Stimulated activated CD8-positive, alpha-beta memory T cell treated with anti-CD3 and anti-CD28 coated beads, Interleukin-15, amount 100 ng/mL, for 1 hour (primary cell): ENCODE data around the gene FKRP.

Experiments used
- DNase-seq: peaks from one replicate; pipeline ENCODE4 v3.0.0-alpha.2; 2020; ENCODE audit warnings: low read depth

Gene FKRP

DNA sequence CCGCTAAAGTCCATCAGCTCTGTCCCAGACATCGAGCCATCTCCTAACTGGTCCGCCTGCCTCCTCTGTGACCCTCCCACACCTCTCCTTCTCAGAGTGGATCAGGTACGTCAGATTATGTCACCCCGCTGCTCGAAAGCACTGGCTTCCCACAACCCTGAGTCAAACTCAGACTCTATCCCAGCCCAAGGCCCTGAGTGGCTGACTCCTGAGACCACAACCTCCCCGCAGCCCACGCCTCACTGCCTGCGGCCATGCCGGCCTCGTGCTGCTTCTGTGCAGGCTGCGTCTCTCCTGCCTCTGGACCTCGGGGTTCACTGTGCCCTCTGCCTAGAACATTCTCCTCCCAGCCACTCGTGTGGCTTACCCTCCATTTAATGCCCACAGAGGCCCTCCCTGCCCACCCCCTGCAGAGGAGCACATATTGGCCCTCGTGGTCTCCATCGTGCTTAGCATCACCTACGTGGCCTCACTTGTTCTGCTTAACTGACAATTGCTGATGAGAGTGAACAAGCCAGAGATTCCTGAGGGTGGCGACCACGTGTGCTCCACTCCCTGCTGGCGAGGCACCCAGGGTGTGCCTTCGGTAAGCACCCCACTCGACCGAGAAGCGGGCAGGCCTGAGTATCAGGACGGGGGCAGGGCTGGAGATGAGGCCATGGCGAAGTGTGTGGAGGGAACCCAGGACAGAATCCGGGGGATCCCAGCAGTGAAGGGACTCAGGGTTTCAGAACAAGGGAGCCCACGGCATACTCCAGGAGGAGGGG, 13.5 kb upstream of the FKRP start:
- DNase-seq, result no peak

DNA sequence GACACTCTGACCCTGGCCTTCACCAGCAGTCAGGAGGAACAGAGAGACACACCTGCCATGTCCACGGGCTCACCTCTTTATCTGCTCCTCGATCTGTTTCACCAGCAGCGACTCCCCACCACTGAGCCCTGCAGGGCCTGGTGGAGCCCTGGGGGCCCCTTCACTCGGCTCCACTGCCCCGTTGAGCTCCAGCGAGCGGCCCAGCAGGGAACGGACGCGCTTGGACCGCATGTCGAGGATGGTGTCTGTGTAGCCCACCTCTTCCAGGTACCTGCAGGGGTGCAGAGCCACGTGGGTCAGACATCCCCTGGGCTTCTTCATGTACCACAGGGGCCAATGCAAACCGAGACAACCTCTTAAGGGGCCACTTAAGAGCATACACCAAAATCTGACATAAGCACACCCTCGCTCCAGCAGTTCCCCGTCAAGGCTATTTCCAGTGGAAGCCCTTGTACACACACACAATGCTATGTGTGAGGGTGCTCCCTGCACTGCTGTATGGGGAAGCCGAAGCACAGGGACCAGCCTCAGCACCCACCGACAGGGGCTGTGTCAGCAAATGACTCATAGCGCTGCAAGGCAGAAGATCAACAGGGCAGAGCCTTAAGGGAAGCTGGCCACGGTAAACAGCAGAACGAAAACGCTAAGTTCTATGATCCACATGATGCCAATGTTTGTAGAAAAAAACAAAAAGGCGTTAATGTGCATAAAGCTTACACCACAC, 12.7 kb upstream of the FKRP start:
- no peak for DNase-seq

DNA sequence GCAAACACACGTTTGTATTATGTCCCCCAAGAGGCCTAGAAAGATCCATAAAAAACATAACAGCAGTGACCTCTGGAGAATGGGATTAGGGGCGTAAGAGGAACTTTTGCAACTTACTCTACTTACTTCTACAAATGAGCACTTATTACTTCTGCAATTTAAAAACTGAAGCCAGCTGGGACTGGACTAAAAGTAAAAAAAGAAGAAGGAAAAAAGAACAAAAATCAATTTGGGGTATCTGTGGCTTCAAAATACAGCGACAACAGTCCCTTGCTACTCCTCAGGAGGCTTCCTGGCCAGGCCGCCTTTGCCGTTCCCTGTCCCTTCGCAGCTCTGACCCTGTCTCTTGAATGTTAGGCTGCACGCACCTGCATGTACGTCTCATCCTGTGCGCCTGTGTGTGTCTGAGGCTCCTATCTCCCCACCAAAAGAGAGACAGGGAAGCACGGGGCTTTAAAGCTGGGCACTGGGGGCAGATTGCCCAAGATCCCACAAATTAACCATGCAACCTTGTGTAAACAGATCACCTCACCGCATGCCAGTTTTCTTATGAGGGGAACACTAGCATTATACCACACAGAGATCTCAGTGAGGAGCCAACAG, 12.1 kb upstream of the FKRP start:
- no peak for DNase-seq

DNA sequence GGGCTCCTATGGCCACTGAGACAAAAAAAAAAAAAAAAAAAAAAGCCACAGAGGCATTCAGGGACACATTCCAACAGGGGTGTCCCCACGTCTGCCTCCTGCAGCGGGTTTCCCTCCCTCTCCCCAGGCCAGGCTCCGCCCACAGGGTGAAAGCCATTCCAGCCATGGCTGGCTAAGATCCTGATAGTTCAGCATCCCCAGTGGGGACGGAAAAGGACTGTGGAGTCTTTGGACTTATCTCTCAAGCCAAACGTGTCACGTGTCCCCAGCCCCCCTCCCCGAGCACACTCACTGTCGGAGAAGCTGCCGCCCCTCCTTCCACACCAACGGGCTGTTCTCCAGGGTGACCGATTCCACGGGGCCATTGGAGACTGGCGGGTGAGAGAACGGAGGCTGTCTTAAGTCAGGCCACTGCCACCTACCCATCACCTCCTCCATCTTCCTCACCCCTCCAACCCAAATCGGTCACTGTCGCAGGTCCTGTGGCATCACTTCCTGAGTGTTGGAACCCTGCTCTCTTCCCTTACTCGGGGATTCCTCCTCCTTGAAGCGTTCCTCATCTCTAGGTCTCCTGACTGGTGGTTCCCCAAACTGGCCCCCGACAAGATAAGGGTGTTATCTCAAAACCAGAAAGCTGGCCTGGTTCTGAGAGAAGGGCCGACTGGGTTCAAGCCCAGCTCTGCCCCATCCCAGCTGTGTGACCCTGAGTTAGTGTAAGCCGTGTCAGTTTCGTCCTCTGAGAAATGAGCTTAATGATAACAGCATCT, 9.1 kb upstream of the FKRP start:
- no peak for DNase-seq

DNA sequence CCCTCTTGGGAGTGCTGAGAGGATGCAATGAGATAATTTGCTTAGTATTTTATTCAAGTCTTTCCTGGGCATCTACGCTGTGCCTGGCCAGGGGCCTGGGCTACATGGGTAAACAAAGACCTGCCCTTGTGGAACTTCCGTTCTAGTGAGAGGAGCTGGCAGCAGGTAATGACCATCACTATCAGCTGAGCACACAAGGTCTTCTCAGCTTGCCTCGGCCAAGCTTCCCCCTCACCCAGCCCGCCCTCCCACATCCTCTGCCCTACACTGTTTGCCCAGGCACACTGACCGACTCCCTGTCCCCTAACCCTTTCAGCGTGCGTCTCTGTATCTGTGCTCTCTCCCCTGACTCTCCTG, 8.6 kb upstream of the FKRP start:
- DNase-seq, result no peak

DNA sequence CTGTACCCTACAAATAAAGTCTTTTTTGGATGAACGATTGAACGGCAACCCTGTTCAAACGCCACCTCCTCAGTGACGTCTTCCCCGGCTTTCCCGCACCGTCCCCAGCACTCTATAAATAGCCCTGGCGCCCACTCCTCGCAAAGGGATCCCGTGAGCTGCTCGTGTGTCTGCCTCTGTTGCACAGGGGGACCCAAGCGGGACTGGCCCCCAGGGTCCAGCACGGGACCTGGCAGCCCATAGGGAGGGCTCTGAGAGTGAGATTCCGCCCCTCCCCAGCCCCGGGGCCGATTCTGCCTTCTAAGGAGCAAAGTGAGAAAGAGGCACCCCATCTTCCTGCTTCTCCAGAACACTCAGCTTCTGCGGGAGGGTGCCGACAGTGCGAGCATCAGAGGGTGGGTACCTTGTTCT, 8.1 kb upstream of the FKRP start:
- DNase-seq, result no peak

DNA sequence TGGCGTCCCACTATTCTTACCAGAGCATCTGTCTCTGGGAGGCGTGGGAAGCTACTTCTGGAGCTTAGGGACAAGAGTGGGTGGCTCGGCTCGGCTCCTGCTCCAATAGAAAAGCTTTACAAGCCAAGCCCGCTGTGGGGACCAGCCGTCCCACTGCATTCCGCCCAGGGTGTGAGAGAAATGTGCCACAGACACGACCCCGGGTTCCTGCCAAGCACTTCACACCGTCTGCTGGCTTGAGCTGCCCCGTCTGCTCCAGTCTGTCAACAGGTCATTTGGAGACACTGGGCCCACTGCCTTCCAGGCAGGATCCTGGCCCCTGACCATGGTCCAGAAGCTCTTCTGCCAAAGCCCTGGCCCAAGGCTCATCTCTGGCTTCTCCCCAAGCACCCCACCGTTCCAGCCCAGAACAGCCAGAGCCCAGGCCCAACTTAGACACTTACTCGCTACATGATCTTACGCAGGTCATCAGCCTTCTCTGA, 6.5 kb upstream of the FKRP start:
- DNase-seq, result no peak

DNA sequence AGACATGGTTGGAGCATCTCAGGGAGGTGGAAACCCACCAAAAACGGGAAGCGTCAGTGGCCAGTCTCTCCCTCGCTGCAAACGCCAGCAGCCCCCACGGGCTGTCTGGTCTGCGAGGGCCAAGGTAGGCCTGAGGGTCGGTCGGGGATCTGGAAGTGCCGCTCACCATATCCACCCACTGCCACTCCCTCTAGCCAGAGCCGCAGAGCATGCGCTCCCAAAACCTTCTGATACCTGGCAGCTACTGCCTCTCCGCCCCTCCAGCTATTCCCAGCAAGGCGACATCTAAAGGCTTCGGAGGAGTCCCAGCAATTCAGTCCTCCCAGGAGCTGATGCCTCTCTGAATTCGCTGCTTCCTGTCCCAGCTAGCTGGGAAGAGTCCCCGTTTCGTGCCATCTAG, 4.4 kb upstream of the FKRP start:
- no peak for DNase-seq

DNA sequence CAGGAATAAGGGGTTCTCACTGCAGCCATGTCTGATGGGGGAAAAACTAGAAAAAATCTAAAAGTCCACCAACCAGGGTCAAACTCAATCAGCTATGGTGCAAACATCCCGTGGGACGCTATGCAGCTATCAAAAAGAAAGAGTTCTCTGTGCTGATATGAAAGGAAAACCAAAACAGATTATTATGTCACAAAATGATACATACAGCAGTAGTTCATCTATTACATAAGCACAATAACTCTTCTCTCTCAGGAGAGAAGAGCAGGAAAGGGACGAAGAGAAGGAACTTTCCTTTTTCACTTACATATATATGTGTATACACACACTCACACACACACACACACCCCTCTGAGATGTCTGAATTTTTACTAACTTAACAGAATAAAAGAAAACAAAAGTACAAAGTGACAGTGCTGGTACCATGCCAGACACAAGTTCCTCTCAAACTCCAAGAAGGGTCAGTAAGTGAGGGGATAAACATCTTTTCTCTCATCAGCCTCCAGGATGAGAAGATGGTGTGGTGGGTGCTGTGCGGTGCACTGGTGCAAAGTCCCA, 2.9 kb upstream of the FKRP start:
- no peak for DNase-seq

DNA sequence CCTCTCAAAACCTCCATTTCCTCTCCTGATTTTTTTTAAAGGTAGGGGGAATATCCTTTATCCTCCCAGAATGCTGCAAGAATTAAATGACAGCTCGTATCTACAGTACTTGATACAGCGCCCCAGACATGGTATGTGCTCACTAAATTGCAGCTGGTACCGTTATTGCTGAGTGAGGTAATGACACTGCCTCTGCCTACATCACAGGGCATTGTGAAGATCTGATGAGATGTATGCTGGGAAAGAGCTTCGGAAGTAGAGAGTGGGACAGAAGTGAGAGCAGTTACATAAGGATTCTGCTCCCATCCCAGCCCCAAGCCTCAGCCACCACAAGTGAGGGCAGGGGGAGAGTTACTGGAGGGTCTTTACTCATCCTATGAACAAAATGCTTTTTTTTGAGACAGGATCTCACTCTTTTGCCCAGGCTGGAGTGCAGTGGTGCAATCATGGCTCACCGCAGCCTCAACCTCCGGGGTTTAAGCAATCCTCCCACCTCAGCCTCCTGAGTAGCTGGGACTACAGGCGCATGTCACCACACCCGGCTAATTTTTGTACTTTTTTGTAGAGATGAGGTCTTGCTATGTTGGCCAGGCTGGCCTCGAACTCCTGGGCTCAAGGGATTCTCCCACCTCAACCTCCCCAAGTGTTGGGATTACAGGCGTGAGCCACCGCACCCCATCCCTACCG, 1.7 kb upstream of the FKRP start:
- DNase-seq, result no peak

DNA sequence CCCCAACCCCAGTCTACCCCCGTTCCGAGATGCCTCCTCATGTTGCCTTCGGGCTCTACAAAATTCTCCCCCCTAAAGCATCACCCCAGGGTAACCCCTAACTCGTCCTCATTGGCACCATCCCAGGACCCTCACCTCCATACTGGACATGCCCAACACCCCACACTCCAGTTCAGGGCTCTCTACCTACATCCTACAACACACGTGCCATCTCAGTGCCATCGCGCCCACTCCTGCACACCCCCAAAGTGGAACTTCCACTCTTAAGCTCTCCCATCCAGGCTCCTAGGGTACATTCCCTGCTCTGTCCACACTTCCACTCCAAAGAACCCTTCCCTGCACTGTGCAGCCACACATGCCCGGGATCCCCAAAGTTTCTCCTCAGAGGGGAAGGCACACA, 827 bp upstream of the FKRP start:
- no peak for DNase-seq

DNA sequence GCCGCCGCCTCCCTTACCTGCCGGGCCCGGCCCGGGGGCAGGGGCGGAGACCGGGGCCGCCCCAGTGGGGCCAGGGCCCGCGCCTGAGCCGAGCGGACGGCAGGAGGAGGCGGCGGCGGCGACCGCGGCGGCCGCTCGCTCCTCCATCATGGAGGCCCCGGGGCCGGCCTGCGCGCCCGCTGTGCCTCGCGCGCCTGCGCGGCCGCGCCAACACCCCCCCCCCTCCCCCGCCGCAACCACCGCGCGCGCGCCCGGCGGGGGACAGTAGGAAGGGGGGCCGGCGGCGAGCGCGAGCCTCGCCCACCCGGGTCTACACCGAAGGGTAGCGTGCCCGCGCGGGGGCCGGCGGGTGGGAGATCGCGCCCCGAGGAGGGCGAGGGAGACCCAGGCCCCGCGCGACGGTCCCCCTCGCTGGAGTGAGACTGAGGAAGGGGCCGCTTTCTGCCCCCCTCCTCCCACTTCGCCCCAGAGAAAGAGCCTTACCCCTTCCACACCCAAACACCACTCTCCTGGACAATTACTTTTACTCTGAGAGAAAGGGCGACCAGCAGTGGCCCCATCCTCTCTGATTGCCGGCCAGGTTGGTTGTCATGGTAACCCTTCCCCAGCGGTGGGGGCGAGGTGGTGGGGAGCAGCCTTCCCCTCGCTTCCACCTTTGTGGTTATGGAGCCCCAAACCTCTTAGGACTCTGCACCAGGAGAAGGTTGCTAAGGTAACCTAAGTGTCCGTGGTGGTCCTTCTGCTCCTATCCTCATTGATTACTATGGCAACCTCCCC, 612 bp downstream of the FKRP start, which contains the start of gene STRN4:
STRN4 (minus strand) TSS at position 170 of the 777 bp plus-strand sequence; CDS start at position 150, 20 bp downstream.
- no peak for DNase-seq

DNA sequence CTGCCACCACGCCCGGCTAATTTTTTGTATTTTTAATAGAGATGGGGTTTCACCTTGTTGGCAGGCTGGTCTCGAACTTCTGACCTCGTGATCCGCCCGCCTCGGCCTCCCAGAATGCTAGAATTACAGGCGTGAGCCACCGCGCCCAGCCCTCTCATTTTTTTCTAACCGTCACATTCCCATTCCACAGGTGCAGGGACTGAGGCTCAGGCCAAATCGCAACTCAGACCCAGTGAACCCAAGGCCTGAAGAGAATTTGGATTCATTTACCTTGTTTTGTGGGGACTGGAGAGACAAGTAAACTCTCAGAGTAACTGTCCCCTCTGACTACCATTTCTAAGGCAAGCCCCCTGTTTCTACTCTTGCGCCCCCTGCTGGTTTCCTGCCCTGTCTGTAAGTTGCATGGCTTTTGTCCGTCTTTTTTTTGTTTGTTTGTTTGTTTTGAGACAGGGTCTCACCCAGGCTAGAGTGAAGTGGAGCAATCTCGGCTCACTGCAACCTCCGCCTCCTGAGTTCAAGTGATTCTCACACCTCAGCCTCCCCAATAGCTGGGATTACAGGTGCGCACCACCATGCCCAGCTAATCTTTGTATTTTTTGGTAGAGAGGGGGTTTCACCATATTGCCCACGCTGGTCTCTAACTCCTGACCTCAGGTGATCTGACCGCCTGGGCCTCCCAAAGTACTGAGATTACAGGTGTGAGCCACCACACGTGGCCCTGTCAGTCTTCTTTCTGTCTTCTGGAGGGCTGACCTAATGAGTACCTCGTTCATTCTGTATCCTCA, 2.7 kb downstream of the FKRP start:
- peak; percentile 73 for DNase-seq

DNA sequence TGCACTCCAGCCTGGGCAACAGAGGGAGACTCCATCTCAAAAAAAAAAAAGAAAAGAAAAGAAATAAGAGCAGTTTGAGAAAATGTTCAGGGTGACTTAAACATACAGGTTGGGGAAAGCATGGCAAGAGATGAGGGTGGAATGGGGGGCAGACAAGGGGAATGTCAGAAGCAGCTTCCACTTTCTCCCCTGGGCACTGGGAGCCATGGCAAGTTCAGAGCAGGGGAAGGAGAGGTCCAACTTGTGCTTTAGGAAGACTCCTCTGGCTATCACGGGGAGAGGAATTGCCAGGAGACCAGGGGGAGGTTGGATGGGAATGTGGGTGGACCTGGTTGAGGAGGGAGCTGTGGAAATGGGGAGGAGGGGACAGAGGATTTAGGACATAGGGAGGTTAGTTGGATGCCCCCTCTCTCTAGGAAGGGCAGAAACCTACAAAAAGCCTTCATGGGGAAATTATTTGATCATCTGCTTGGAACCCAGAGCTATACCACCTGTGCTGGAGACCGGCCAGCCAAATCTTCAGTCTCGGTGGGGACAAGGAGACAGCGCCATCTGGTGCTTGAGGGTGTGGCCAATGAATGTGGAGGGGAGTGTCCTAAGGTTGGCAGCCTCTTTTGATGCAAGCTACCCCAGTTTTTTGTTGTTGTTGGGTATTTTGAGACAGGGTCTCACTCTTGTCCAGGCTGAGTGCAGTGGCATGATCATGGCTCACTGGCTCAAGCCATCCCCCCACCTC, 7.7 kb downstream of the FKRP start:
- peak; percentile 52 for DNase-seq

DNA sequence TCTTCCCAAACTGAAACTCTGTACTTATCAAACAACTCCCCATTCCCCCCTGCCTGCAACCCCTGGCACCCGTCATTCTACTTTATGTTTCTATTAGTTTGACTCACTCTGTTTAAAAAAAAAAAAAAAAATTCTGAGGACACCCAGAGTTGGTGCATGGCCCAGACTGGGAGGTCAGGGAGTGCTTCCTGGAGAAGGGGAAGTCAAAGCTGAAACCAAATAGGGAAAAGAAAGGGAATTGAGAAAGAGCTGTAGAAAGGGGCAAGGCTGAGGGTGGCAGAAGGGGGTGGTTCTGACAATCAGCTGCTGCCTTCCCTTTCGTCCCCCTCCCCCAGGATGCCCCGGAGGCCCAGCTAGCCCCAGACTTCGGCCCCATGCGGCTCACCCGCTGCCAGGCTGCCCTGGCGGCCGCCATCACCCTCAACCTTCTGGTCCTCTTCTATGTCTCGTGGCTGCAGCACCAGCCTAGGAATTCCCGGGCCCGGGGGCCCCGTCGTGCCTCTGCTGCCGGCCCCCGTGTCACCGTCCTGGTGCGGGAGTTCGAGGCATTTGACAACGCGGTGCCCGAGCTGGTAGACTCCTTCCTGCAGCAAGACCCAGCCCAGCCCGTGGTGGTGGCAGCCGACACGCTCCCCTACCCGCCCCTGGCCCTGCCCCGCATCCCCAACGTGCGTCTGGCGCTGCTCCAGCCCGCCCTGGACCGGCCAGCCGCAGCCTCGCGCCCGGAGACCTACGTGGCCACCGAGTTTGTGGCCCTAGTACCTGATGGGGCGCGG, 9.4 kb downstream of the FKRP start:
- no peak for DNase-seq

DNA sequence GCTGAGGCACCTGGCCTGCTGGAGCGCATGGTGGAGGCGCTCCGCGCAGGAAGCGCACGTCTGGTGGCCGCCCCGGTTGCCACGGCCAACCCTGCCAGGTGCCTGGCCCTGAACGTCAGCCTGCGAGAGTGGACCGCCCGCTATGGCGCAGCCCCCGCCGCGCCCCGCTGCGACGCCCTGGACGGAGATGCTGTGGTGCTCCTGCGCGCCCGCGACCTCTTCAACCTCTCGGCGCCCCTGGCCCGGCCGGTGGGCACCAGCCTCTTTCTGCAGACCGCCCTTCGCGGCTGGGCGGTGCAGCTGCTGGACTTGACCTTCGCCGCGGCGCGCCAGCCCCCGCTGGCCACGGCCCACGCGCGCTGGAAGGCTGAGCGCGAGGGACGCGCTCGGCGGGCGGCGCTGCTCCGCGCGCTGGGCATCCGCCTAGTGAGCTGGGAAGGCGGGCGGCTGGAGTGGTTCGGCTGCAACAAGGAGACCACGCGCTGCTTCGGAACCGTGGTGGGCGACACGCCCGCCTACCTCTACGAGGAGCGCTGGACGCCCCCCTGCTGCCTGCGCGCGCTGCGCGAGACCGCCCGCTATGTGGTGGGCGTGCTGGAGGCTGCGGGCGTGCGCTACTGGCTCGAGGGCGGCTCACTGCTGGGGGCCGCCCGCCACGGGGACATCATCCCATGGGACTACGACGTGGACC, 10.1 kb downstream of the FKRP start:
- DNase-seq, result no peak

DNA sequence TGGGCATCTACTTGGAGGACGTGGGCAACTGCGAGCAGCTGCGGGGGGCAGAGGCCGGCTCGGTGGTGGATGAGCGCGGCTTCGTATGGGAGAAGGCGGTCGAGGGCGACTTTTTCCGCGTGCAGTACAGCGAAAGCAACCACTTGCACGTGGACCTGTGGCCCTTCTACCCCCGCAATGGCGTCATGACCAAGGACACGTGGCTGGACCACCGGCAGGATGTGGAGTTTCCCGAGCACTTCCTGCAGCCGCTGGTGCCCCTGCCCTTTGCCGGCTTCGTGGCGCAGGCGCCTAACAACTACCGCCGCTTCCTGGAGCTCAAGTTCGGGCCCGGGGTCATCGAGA, 10.7 kb downstream of the FKRP start:
- DNase-seq, result no peak

DNA sequence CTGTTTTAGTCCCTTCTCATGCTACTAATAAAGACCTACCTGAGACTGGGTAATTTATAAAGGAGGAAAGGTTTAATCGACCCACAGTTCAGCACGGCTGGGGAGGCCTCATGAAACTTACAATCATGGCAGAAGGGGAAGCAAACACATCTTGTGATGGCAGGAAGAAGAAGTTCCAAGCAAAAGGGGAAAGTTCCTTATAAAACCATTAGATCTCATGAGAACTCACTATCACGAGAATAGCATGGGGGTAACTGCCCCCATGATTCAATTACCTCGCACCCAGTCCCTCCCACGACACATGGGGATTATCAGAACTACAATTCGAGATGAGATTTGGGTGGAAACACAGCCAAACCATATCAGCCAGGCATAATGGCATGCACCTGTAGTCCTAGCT, 13.3 kb downstream of the FKRP start:
- DNase-seq, result no peak
